Ascending aorta (tissue), 2 donors: ENCODE data around the gene SNUPN. TPM values are rescaled to one million over a fixed set of nuclear protein-coding genes. Genes with fewer than 3 reads are reported as not detected.

Experiments
- DNase-seq, 2 donors: peaks; one replicate each; pipeline ENCODE4 v3.0.0-alpha.2; 2019; ENCODE audit warnings: low spot score in 2 of 2
- H3K27ac ChIP-seq, 2 donors: fragments of 200-600 bp; sonication (generic); one replicate each; pipeline ENCODE4 v1.5.1; 2016 to 2017; ENCODE audit warnings: mild to moderate bottlenecking in 1 of 2
- H3K27me3 ChIP-seq: fragments of 200-600 bp; sonication (generic); one replicate; pipeline ENCODE4 v1.5.1; 2017
- H3K36me3 ChIP-seq, 2 donors: fragments of 200-600 bp; sonication (generic); one replicate each; pipeline ENCODE4 v1.5.1; 2016
- H3K4me1 ChIP-seq, 2 donors: fragments of 200-600 bp; sonication (generic); one replicate each; pipeline ENCODE4 v1.5.1; 2016 to 2017; ENCODE audit warnings: mild to moderate bottlenecking in 1 of 2
- H3K4me3 ChIP-seq, 2 donors: fragments of 200-600 bp; sonication (generic); one replicate each; pipeline ENCODE4 v1.5.1; 2016 to 2017; ENCODE audit warnings: mild to moderate bottlenecking in 1 of 2
- H3K9me3 ChIP-seq, 2 donors: fragments of 200-600 bp; sonication (generic); one replicate each; pipeline ENCODE4 v1.5.1; 2016
- intact Hi-C: fragments of 100-400 bp; cut with DNase I; formaldehyde crosslinking; loops from one replicate; pipeline ENCODE4 v1.15.1; 2023
- total RNA-seq: library from RNA; depleted of rRNA; stranded (reverse); fragments of >200 nt; gene quantifications from one replicate; pipeline ENCODE4 v1.1.0, GENCODE V29; 2016
- TF ChIP-seq, protein P1 (sequence below), 3 experiments: fragments of 200-600 bp in 2 of 3; fragments of 450-650 bp in 1 of 3; sonication (generic) in 2 of 3; IDR thresholded peaks; one replicate each; pipeline ENCODE4 v1.5.1; 2016 to 2019; ENCODE audit warnings: antibody characterized with exemption in 3 of 3, mild to moderate bottlenecking in 1 of 3, moderate library complexity in 1 of 3

Gene SNUPN
- total RNA-seq, 1 donor from 2014 or later = 6.7 TPM

DNA sequence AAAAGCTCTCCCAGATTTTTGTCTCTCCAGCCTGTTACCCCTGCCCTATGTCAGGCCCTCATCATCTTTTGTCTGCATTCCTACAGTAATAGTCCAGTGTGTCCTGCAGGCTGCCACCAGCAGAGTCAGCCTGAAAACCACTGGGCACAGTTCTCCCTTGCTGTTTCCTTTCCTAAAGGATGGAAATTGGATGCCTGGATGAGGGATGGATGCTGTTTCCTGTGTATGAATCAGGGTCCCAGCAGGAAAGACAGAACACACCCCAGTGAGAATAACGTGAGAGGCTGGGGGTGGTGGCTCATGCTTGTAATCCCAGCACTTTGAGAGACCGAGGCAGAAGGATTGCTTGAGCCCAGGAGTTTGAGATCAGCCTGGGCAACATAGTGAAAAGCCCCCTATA is 18.9 kb upstream of the SNUPN start:
- Histone ChIP-seq H3K36me3 (no peaks in the 10 kb centered on the region), H3K27me3 (no peaks in the 10 kb centered on the region), H3K27ac (no peak overlapping the region), H3K9me3 (no peaks in the 10 kb centered on the region), H3K4me3 (no peak overlapping the region), H3K4me1 (peaks cover 6 to 21% of the 10 kb centered on the region in 2 donors)
- no peak for DNase-seq
- intact Hi-C loops = no loop called here
- TF ChIP-seq, protein P1, sequence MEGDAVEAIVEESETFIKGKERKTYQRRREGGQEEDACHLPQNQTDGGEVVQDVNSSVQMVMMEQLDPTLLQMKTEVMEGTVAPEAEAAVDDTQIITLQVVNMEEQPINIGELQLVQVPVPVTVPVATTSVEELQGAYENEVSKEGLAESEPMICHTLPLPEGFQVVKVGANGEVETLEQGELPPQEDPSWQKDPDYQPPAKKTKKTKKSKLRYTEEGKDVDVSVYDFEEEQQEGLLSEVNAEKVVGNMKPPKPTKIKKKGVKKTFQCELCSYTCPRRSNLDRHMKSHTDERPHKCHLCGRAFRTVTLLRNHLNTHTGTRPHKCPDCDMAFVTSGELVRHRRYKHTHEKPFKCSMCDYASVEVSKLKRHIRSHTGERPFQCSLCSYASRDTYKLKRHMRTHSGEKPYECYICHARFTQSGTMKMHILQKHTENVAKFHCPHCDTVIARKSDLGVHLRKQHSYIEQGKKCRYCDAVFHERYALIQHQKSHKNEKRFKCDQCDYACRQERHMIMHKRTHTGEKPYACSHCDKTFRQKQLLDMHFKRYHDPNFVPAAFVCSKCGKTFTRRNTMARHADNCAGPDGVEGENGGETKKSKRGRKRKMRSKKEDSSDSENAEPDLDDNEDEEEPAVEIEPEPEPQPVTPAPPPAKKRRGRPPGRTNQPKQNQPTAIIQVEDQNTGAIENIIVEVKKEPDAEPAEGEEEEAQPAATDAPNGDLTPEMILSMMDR (IDR thresholded peaks at IDR 0.05) = no peak

DNA sequence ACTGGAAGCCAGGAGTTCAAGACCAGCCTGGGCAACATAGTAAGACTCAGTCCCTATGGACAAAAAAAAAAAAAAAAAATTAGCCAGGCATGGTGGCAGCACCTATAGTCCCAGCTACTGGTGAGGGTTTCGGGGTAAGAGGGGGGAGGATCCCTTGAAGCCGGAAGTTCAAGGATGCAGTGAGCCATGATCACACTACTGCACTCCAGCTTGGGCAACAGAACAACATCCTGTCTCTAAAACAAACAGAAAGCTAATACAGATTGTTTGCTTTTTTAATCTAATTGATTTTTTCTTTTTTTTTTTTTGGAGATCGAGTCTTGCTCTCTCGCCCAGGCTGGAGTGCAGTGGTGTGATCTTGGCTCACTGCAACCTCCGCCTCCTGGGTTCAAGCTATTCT is 16.1 kb upstream of the SNUPN start:
- Histone ChIP-seq H3K9me3 (no peaks in the 10 kb centered on the region), H3K36me3 (peaks cover 0 to 3% of the 10 kb centered on the region in 2 donors), H3K27ac (no peak overlapping the region), H3K4me1 (peaks cover 14 to 39% of the 10 kb centered on the region in 2 donors), H3K27me3 (no peaks in the 10 kb centered on the region), H3K4me3 (no peak overlapping the region)
- intact Hi-C loops = no loop called here
- no peak for DNase-seq
- TF ChIP-seq, protein P1 (IDR thresholded peaks at IDR 0.05) = no peak

DNA sequence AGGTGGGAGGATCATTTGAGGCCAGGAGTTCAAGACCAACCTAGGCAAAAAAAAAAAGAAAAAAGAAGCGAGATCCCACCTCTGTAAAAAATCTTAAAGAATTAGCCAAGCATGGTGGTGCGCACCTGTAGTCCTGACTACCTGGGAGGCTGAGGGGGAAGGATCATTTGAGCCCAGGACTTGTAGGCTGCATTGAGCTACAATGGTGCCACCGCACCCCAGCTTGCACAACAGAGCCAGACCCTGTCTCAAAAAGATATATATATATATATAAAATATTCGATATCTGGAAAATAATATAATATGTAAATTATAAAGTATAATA is 15.6 kb upstream of the SNUPN start:
- H3K27me3 ChIP-seq = no peaks in the 10 kb centered on the region
- intact Hi-C loops = no loop called here
- no peak for DNase-seq
- no peaks in the 10 kb centered on the region for H3K9me3 ChIP-seq
- peak overlapping the region; percentile 88 to 95 for H3K27ac ChIP-seq
- H3K4me1 ChIP-seq = peaks cover 10 to 37% of the 10 kb centered on the region in 2 donors
- TF ChIP-seq, protein P1 (IDR thresholded peaks at IDR 0.05) = no peak
- H3K4me3 ChIP-seq = peak overlapping the region in 1 of 2 donors; percentile 82
- peaks cover 0 to 3% of the 10 kb centered on the region in 2 donors for H3K36me3 ChIP-seq

DNA sequence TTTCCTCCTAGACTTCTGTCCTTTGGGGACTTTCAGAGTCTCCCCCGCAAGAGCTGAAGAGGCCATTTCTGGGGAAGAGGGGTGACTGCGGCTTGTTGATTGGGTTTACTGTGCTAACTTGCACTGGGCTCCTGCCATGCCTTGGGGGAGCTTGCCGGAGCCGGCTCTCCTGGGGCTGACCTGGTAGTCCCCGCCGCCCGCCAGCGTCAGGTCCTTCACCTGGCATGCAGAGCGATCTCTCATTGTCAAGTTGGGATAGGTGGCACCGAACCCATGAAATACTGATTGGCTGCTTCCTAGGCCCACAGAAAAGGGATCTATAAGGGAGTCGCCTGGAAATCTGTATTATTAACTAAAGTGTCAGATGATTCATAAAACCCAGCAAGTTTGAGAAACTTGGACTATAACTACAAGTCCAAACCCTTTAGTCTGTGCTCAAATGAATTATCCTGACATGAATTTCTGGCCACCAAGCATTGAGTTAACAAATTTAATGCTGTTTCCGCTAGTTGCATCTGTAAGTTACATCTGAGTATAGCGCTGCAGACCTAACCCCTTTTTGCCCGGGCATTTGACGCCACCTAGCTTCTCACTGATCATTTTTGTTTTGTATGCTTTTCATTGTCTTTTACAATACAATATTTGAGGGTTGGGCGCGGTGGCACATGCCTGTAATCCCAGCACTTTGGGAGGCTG is 15.1 kb upstream of the SNUPN start:
- Histone ChIP-seq H3K4me1 (peaks cover 9 to 32% of the 10 kb centered on the region in 2 donors), H3K9me3 (no peaks in the 10 kb centered on the region), H3K36me3 (peaks cover 0 to 3% of the 10 kb centered on the region in 2 donors), H3K27me3 (no peaks in the 10 kb centered on the region), H3K4me3 (peak overlapping the region; percentile 82 to 94), H3K27ac (peak overlapping the region; percentile 88 to 95)
- no peak for DNase-seq
- intact Hi-C loops = loop anchor here (1.0 kb wide), 2 partner anchors 21 to 98 kb away; no protein-coding TSS in a partner anchor
- TF ChIP-seq, protein P1 (IDR thresholded peaks at IDR 0.05) = peak in 2 of 3 experiments; percentile 3 to 18

DNA sequence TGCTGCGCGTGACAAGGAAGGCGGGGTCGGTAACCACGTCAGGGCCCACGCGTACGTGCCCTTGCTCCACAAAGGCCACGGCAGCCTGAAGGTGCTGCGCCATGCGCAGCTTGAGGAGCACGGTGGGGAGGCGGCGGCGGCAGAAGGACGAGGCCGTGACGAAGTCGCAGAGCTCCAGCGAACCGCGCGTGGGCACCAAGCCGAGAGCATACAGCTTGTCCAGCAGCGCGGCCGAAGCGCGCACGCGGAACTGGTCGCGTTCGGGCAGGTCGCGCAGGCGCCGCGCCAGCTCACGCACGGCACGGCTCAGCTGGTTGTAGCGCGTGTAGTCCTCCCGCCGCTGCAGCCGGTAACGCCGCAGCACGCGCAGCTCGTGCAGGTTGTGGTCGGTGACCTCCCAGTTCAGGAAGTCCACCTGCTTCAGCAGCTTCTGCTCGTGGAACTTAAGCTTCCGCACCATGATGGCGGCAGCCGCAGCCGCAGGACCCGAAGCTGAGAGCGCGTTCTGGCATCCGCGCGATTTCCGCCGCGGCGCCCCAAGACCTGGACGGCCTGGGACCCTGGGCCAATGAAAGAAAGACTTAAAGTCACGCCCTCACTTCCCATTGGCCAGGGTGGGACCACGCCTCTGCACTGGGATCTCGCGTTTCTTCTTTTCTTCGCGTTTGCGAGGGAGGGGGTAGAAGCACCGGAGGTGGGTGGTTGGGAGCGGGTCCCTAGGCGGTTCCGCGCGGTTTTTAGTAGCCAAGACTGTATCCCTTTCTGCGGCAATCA is 14.4 kb upstream of the SNUPN start, which contains the start of gene IMP3:
TSS of gene IMP3 (minus strand) at position 516 of the 774 bp plus-strand sequence. CDS start at position 460, 56 bp downstream.
- no peaks in the 10 kb centered on the region for H3K27me3 ChIP-seq
- peak; percentile 84 to 97 for DNase-seq
- peak within 1 kb of the TSS; percentile 88 to 95 for H3K27ac ChIP-seq
- H3K9me3 ChIP-seq = no peaks in the 10 kb centered on the region
- TF ChIP-seq, protein P1 (IDR thresholded peaks at IDR 0.05) = no peak
- H3K4me3 ChIP-seq = peak within 1 kb of the TSS; percentile 82 to 94
- intact Hi-C loops = loop anchor here (1.0 to 5.0 kb wide), 5 partner anchors 15 to 162 kb away; partner anchors contain the start of gene SNUPN
- H3K4me1 ChIP-seq = peaks cover 9 to 32% of the 10 kb centered on the region in 2 donors
- H3K36me3 ChIP-seq = peaks cover 0 to 3% of the 10 kb centered on the region in 2 donors
